HG03378 (cell line): ENCODE data around the gene GPHB5.
"Not testable (repeated sequence)": the region's sequence is repeated elsewhere in the genome, so short reads cannot be mapped to it uniquely, and the experiment has no call there.

Source experiments
- ATAC-seq: cut with Tn5 transposase; IDR thresholded peaks from one replicate; pipeline ENCODE4 v1.9.1; 2021; ENCODE audit warnings: mild to moderate bottlenecking, moderate library complexity; ENCODE audit not compliant: unreplicated experiment

Gene GPHB5

GRCh38 chr14:63296060-63296563 lies 22.6 kb downstream of the GPHB5 start:
- no peak for ATAC-seq

GRCh38 chr14:63295231-63295685 lies 23.5 kb downstream of the GPHB5 start:
- ATAC-seq = no peak

- ATAC-seq = no peak
These were observed 25.9 kb downstream of the GPHB5 start for GRCh38 chr14:63292805-63293204.

- no peak for ATAC-seq
These were observed 27.8 kb downstream of the GPHB5 start for GRCh38 chr14:63290741-63291430.

- no peak for ATAC-seq
These were observed 29.9 kb downstream of the GPHB5 start for GRCh38 chr14:63288853-63289252.

- ATAC-seq = no peak
These were observed 30.9 kb downstream of the GPHB5 start for GRCh38 chr14:63287666-63288483.

- no peak for ATAC-seq
These were observed 32.7 kb downstream of the GPHB5 start for GRCh38 chr14:63286071-63286470.

- no peak for ATAC-seq
These were observed 34.9 kb downstream of the GPHB5 start for GRCh38 chr14:63283884-63284248.

- no peak for ATAC-seq
These were observed 35.5 kb downstream of the GPHB5 start for GRCh38 chr14:63282997-63283883.

- not testable (repeated sequence) for ATAC-seq
These were observed 38.8 kb downstream of the GPHB5 start for GRCh38 chr14:63279933-63280332.

GRCh38 chr14:63277591-63278183 lies 41.0 kb downstream of the GPHB5 start:
- no peak for ATAC-seq

GRCh38 chr14:63276492-63277342 lies 42.0 kb downstream of the GPHB5 start:
- peak; percentile 80 for ATAC-seq

- ATAC-seq = no peak
These were observed 42.7 kb downstream of the GPHB5 start for GRCh38 chr14:63276016-63276415.

- ATAC-seq = no peak
These were observed 43.1 kb downstream of the GPHB5 start for GRCh38 chr14:63275611-63276010.

GRCh38 chr14:63273717-63274655 lies 44.7 kb downstream of the GPHB5 start:
- no peak for ATAC-seq

GRCh38 chr14:63273129-63273528 lies 45.6 kb downstream of the GPHB5 start:
- no peak for ATAC-seq

GRCh38 chr14:63269561-63270225 lies 49.0 kb downstream of the GPHB5 start:
- ATAC-seq = no peak

GRCh38 chr14:63268771-63269170 lies 50.0 kb downstream of the GPHB5 start:
- ATAC-seq = no peak
